HepG2 (cell line): ENCODE results near the gene DNM3. TPM values are rescaled to one million over a fixed set of nuclear protein-coding genes. Genes with fewer than 3 reads are reported as not detected.

Experiments
- ARNTL ChIP-seq: sonication (generic); formaldehyde crosslinking; IDR thresholded peaks from 2 replicates; pipeline ENCODE4 v1.4.0; 2020; ENCODE audit warnings: mild to moderate bottlenecking, missing genetic modification reagents
- FOXK2 ChIP-seq: fragments of 450-650 bp; IDR thresholded peaks from 2 replicates; pipeline ENCODE4 v1.6.1; 2016
- GABPB1 ChIP-seq: IDR thresholded peaks from 2 replicates; pipeline ENCODE4 v1.6.1; 2016; ENCODE audit warnings: mild to moderate bottlenecking, missing genetic modification reagents, moderate library complexity, missing compliant biosample characterization
- HNF4A ChIP-seq: sonication (generic); formaldehyde crosslinking; IDR thresholded peaks from 2 replicates; pipeline ENCODE4 v1.4.0; 2020; ENCODE audit warnings: missing genetic modification reagents
- HOXA3 ChIP-seq: sonication (generic); formaldehyde crosslinking; IDR thresholded peaks from 2 replicates; pipeline ENCODE4 v1.5.0; 2020; ENCODE audit warnings: missing genetic modification reagents
- JUN ChIP-seq: sonication (generic); formaldehyde crosslinking; IDR thresholded peaks from 2 replicates; pipeline ENCODE4 v1.4.0; 2020; ENCODE audit warnings: mild to moderate bottlenecking, missing genetic modification reagents
- POGZ ChIP-seq: sonication (generic); formaldehyde crosslinking; IDR thresholded peaks from 2 replicates; pipeline ENCODE4 v1.4.0; 2020; ENCODE audit warnings: mild to moderate bottlenecking, missing genetic modification reagents
- SRSF4 ChIP-seq: fragments of 200-400 bp; formaldehyde crosslinking; IDR thresholded peaks from one replicate; pipeline ENCODE4 v1.6.1; 2018; ENCODE audit warnings: mild to moderate bottlenecking, low read depth, low read length, moderate library complexity; ENCODE audit not compliant: poor library complexity, severe bottlenecking
- TBX3 ChIP-seq: fragments of 450-650 bp; IDR thresholded peaks from 2 replicates; pipeline ENCODE4 v1.6.1; 2017; ENCODE audit warnings: antibody characterized with exemption, mild to moderate bottlenecking, inconsistent platforms, borderline replicate concordance
- ZBTB20 ChIP-seq: sonication (generic); formaldehyde crosslinking; IDR thresholded peaks from 2 replicates; pipeline ENCODE4 v1.8.1; 2023; ENCODE audit warnings: missing genetic modification reagents, low read depth, mild to moderate bottlenecking, borderline replicate concordance
- ZFP82 ChIP-seq: sonication (generic); formaldehyde crosslinking; IDR thresholded peaks from 2 replicates; pipeline ENCODE4 v1.5.1; 2020; ENCODE audit warnings: mild to moderate bottlenecking, missing genetic modification reagents, borderline replicate concordance
- ZNF550 ChIP-seq: sonication (generic); formaldehyde crosslinking; IDR thresholded peaks from 2 replicates; pipeline ENCODE4 v1.4.0; 2020; ENCODE audit warnings: mild to moderate bottlenecking, missing genetic modification reagents, borderline replicate concordance
- ZNF768 ChIP-seq: sonication (generic); formaldehyde crosslinking; IDR thresholded peaks from 2 replicates; pipeline ENCODE4 v1.4.0; 2020; ENCODE audit warnings: missing genetic modification reagents
- polyA plus RNA-seq, 8 experiments: library from polyadenylated mRNA; depleted of rRNA in 3 of 8; stranded (reverse) in 7 of 8; unstranded in 1 of 8; fragments of >200 nt; fragmentation: Illumina TruSeq in 4 of 8; extraction: Trizol in 4 of 8; gene quantifications; 2 replicates each; pipeline versions ENCODE4 v1.2.1 to v1.2.3, GENCODE V29; 2011 to 2016; ENCODE audit warnings: low read depth in 4 of 8, missing spikeins in 1 of 8, mixed read lengths in 1 of 8; ENCODE audit not compliant: insufficient read depth in 1 of 8
- total RNA-seq, 5 experiments: library from RNA; depleted of rRNA; stranded (reverse); fragments of >200 nt; fragmentation: Illumina TruSeq; extraction: Trizol; gene quantifications; 2 replicates each; pipeline ENCODE4 v1.2.3, GENCODE V29; 2016; ENCODE audit warnings: low read depth in 1 of 5
- TF ChIP-seq, protein P1 (sequence below): sonication (generic); formaldehyde crosslinking; IDR thresholded peaks from 2 replicates; pipeline ENCODE4 v1.4.0; 2020; ENCODE audit warnings: missing genetic modification reagents, mild to moderate bottlenecking, borderline replicate concordance
- TF ChIP-seq, protein P2 (sequence below): sonication (generic); formaldehyde crosslinking; IDR thresholded peaks from 2 replicates; pipeline ENCODE4 v1.5.0; 2020; ENCODE audit warnings: mild to moderate bottlenecking, missing genetic modification reagents
- TF ChIP-seq, protein P3 (sequence below): sonication (generic); IDR thresholded peaks from 2 replicates; pipeline ENCODE4 v1.6.1; 2016; ENCODE audit warnings: low read depth, borderline replicate concordance
- TF ChIP-seq, protein P4 (sequence below): IDR thresholded peaks from 2 replicates; pipeline ENCODE4 v1.6.1; 2016; ENCODE audit warnings: missing compliant biosample characterization, missing genetic modification reagents, borderline replicate concordance
- TF ChIP-seq, protein P5 (sequence below): sonication (generic); formaldehyde crosslinking; IDR thresholded peaks from 2 replicates; pipeline ENCODE4 v1.4.0; 2020; ENCODE audit warnings: mild to moderate bottlenecking, missing genetic modification reagents, borderline replicate concordance

DNM3 gene
- total and polyA plus RNA-seq, 2 of the 13 experiments (the other 11 are each of a cell fraction or from before 2014, with no cell fraction given), result 0.05 TPM; not detected in 1

DNA sequence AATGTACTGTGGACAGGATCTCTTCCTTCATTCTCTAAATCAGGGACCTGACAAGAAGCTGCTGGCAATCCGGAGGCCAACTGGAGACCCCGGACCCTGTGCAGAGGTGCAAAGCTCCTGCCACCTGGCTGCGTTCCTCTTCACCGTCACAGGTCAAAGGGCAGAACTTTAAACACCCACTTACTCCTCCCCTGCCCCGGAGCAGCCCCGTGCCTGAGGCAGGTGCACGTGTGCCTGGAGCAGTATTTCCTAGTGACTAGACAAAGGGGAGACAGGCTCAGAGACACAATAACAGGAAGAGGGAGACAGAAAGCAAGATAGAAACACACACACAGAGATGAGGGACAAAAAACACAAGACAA lies 609.2 kb downstream of the DNM3 start (continued):
- TF ChIP-seq, protein P1, sequence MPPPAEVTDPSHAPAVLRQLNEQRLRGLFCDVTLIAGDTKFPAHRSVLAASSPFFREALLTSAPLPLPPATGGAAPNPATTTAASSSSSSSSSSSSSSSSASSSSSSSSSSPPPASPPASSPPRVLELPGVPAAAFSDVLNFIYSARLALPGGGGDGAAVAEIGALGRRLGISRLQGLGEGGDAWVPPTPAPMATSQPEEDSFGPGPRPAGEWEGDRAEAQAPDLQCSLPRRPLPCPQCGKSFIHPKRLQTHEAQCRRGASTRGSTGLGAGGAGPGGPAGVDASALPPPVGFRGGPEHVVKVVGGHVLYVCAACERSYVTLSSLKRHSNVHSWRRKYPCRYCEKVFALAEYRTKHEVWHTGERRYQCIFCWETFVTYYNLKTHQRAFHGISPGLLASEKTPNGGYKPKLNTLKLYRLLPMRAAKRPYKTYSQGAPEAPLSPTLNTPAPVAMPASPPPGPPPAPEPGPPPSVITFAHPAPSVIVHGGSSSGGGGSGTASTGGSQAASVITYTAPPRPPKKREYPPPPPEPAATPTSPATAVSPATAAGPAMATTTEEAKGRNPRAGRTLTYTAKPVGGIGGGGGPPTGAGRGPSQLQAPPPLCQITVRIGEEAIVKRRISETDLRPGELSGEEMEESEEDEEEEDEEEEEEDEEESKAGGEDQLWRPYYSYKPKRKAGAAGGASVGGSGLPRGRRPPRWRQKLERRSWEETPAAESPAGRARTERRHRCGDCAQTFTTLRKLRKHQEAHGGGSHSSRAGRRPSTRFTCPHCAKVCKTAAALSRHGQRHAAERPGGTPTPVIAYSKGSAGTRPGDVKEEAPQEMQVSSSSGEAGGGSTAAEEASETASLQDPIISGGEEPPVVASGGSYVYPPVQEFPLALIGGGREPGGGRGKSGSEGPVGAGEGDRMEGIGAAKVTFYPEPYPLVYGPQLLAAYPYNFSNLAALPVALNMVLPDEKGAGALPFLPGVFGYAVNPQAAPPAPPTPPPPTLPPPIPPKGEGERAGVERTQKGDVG (CRISPR knock-in tag), result no peak
- TF ChIP-seq HNF4A (CRISPR knock-in tag) (peak; percentile 80), ZBTB20 (CRISPR knock-in tag) (0 out of 2 replicates have a peak, but pooled peaks have one; percentile 23), ARNTL (CRISPR knock-in tag) (peak; percentile 93), JUN (CRISPR knock-in tag) (no peak), FOXK2 (no peak), ZFP82 (CRISPR knock-in tag) (no peak), GABPB1 (CRISPR knock-in tag) (peak; percentile 7; the same call in 1 of the 2 replicates), SRSF4 (no peak), ZNF550 (CRISPR knock-in tag) (no peak), ZNF768 (no peak), POGZ (CRISPR knock-in tag) (no peak), HOXA3 (CRISPR knock-in tag) (0 out of 2 replicates have a peak, but pooled peaks have one; percentile 17), TBX3 (0 out of 2 replicates have a peak, but pooled peaks have one; percentile 17)
- TF ChIP-seq, protein P2, sequence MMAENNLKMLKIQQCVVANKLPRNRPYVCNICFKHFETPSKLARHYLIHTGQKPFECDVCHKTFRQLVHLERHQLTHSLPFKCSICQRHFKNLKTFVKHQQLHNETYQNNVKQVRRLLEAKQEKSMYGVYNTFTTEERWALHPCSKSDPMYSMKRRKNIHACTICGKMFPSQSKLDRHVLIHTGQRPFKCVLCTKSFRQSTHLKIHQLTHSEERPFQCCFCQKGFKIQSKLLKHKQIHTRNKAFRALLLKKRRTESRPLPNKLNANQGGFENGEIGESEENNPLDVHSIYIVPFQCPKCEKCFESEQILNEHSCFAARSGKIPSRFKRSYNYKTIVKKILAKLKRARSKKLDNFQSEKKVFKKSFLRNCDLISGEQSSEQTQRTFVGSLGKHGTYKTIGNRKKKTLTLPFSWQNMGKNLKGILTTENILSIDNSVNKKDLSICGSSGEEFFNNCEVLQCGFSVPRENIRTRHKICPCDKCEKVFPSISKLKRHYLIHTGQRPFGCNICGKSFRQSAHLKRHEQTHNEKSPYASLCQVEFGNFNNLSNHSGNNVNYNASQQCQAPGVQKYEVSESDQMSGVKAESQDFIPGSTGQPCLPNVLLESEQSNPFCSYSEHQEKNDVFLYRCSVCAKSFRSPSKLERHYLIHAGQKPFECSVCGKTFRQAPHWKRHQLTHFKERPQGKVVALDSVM (CRISPR knock-in tag), result no peak
- TF ChIP-seq, protein P3, sequence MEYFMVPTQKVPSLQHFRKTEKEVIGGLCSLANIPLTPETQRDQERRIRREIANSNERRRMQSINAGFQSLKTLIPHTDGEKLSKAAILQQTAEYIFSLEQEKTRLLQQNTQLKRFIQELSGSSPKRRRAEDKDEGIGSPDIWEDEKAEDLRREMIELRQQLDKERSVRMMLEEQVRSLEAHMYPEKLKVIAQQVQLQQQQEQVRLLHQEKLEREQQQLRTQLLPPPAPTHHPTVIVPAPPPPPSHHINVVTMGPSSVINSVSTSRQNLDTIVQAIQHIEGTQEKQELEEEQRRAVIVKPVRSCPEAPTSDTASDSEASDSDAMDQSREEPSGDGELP, result peak; percentile 46; the same call in 1 of the 2 replicates
- TF ChIP-seq, protein P4, sequence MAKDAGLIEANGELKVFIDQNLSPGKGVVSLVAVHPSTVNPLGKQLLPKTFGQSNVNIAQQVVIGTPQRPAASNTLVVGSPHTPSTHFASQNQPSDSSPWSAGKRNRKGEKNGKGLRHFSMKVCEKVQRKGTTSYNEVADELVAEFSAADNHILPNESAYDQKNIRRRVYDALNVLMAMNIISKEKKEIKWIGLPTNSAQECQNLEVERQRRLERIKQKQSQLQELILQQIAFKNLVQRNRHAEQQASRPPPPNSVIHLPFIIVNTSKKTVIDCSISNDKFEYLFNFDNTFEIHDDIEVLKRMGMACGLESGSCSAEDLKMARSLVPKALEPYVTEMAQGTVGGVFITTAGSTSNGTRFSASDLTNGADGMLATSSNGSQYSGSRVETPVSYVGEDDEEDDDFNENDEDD (CRISPR knock-in tag), result no peak
- TF ChIP-seq, protein P5, sequence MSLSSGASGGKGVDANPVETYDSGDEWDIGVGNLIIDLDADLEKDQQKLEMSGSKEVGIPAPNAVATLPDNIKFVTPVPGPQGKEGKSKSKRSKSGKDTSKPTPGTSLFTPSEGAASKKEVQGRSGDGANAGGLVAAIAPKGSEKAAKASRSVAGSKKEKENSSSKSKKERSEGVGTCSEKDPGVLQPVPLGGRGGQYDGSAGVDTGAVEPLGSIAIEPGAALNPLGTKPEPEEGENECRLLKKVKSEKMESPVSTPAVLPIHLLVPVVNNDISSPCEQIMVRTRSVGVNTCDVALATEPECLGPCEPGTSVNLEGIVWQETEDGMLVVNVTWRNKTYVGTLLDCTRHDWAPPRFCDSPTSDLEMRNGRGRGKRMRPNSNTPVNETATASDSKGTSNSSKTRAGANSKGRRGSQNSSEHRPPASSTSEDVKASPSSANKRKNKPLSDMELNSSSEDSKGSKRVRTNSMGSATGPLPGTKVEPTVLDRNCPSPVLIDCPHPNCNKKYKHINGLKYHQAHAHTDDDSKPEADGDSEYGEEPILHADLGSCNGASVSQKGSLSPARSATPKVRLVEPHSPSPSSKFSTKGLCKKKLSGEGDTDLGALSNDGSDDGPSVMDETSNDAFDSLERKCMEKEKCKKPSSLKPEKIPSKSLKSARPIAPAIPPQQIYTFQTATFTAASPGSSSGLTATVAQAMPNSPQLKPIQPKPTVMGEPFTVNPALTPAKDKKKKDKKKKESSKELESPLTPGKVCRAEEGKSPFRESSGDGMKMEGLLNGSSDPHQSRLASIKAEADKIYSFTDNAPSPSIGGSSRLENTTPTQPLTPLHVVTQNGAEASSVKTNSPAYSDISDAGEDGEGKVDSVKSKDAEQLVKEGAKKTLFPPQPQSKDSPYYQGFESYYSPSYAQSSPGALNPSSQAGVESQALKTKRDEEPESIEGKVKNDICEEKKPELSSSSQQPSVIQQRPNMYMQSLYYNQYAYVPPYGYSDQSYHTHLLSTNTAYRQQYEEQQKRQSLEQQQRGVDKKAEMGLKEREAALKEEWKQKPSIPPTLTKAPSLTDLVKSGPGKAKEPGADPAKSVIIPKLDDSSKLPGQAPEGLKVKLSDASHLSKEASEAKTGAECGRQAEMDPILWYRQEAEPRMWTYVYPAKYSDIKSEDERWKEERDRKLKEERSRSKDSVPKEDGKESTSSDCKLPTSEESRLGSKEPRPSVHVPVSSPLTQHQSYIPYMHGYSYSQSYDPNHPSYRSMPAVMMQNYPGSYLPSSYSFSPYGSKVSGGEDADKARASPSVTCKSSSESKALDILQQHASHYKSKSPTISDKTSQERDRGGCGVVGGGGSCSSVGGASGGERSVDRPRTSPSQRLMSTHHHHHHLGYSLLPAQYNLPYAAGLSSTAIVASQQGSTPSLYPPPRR (CRISPR knock-in tag), result peak; percentile 75; the same call in 1 of the 2 replicates
